Right lobe of liver (tissue), 4 donors: ENCODE measurements around the gene CHMP5.

ENCODE experiments used
- CTCF ChIP-seq, 4 donors: fragments of 200-600 bp in 3 of 4; fragments of 450-650 bp in 1 of 4; IDR thresholded peaks; one replicate each; pipeline versions ENCODE4 v1.5.1 to v1.8.0; 2016 to 2022; ENCODE audit warnings: antibody characterized with exemption in 4 of 4, mild to moderate bottlenecking in 2 of 4
- POLR2A ChIP-seq: fragments of 450-650 bp; IDR thresholded peaks from one replicate; pipeline ENCODE4 v1.6.1; 2017; ENCODE audit warnings: antibody characterized with exemption, mild to moderate bottlenecking
- donor health status: DM: no; HTN: no; CAD: no.
- donor health status: DM: no; HTN: no; CAD: no.
- donor health status: DM: no; HTN: yes; CAD: no.

- TF ChIP-seq CTCF (IDR thresholded peaks at IDR 0.05) (no peak), POLR2A (no peak)
Measured at GRCh38 chr9:33234511-33235467, 30.1 kb upstream of the CHMP5 start.
